ENCODE data around the gene KCNE1.

Gene KCNE1

GRCh38 chr21:34535886-34536285 lies 23.9 kb upstream of the KCNE1 start:
- no peak for DNase-seq

GRCh38 chr21:34534522-34534921 lies 22.5 kb upstream of the KCNE1 start:
- no peak for DNase-seq

DNA sequence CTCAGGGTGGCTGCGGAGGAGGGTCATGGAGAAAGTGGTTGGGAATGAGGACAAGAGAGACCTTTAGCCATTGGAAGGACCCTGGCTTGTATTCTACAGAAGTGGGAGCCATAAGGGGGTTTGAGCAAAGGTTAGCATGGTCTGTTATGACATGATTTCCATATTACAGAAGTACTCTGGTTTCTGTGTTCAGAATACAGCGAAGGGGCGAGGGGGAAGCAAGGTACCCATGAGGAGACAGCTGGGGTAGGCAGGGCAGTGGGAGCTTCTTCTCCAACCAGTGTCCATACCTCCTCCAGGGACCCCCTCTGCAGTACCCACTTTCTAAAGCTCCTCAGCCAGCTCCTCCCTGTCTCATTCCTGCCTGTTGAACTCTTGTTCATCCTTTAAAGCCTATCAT lies 21.9 kb upstream of the KCNE1 start:
- no peak for DNase-seq

GRCh38 chr21:34531399-34531798 lies 19.4 kb upstream of the KCNE1 start:
- no peak for DNase-seq

- no peak for DNase-seq
Measured at GRCh38 chr21:34530261-34530660, 18.3 kb upstream of the KCNE1 start.

GRCh38 chr21:34528131-34528561 lies 16.1 kb upstream of the KCNE1 start:
- DNase-seq: no peak

- peak; percentile 92 to 93 for DNase-seq
Measured at GRCh38 chr21:34526618-34527290, 14.7 kb upstream of the KCNE1 start.

DNA sequence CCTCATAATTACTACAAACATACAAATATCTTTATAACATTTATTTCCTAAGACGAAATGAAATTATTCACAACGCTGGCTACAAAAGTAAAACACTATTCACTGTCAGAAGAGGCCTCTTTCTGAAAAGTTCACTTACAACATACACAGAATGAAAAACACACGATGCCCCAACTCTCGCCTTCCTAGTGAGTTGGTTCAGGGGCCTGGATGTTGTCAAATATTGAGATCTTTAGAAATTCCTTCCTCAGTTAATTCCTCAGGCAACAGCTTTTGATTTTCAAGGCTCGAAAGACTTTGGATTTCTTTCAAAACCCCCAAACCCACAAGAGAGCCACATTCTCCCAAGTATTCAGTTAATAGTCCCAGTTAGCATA lies 14.2 kb upstream of the KCNE1 start:
- no peak for DNase-seq

- DNase-seq: no peak
Measured at GRCh38 chr21:34524646-34525601, 12.9 kb upstream of the KCNE1 start.

- DNase-seq: no peak
Measured at GRCh38 chr21:34523019-34523555, 11.1 kb upstream of the KCNE1 start.

GRCh38 chr21:34522284-34522683 lies 10.3 kb upstream of the KCNE1 start:
- DNase-seq: no peak

DNA sequence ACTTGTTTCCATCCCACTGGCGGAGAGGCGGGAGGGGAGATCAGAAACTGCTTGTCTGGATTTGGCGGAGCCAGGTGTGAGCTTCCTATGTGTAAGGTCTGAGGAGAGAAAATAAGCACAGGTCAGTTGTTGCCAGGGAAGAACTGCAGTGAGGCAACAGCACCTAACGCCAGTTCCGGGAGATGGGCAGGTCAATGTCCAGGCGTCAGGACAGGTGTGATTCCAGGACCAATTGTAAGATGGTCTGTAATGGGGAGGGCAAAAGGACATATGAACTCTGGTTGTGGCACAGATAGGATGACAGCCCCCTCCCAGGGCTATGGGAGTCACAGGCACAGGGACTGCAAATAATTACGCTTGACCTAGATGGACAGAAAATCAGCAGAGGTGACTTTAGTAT lies 9.6 kb upstream of the KCNE1 start:
- no peak for DNase-seq

- no peak for DNase-seq
Measured at GRCh38 chr21:34520764-34521508, 8.9 kb upstream of the KCNE1 start.

DNA sequence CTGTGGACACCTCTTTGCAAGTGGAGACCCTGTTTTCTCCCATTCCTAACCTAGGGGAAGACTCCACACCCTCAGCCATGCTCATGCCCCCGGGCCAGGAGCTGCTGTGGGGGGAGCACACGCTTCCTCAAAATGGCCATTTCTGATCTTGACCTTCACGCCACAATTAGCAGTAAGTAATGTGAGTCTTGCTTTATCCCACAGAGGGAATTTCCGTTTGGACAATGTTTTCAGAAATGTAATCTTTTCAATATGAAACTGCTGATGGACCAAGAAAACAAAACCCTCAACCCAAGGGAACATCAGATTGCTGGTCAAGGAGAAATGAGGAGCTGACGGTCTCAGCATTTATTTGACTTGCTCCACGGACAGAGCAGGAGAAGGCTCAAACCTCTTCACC lies 8.3 kb upstream of the KCNE1 start:
- DNase-seq: no peak

DNA sequence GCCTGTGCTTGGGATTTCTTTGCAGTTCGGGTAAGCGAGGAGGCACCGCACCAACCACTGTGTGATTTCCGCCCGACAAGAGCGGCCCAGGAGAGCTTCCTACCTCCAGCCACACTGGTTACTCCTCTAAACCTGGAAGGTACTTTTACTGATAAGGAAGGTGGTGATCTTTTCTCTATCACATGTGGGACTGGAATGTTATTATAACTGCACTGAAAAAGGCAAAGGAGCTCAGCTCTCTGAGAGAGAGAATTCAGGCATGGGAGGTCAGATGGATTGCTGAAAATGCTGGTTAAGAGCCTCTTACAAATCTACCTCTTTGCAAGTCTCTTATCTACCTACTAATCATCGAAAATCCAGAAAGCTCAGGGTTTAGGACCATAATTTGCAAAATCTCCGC lies 7.7 kb upstream of the KCNE1 start:
- DNase-seq: no peak

GRCh38 chr21:34519016-34519415 lies 7.0 kb upstream of the KCNE1 start:
- no peak for DNase-seq

DNA sequence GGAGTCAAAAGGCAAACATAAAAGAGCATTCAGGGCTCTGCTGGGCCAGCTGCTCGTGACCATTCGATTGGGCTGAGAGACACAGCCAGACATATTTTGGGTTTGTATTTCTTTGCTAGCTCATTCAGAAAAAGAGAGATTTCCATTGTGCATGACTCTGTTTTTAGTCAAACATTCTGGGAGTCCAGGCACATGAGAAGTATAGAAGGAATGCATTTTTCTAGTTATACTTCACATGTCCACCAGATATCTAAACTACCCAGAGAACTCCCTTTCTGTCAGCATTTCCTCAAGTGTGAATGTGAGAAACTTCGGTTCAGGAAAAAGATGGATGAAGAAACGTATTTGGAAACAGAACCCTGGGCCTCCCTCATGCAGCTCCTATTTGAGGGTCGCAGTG lies 6.3 kb upstream of the KCNE1 start:
- DNase-seq: no peak

- no peak for DNase-seq
Measured at GRCh38 chr21:34517491-34518245, 5.7 kb upstream of the KCNE1 start.

DNA sequence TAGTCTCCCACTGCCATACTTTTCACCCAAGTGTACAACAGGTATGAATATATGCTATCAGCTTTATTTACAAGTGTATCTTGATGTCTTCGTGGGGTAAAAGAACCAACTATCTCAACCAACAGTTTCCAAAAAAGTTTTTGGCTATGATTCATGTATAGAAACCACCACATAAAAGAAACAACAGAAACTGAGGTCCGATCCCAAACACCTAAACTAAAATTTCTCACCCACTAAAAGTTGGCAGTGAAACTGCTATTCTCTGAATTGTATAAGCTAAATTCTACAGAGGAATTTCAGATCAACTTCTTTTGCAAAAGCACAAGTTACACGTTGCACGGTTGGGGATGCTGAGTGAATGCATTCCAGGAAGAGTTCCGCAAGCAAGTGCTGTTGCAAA lies 5.0 kb upstream of the KCNE1 start:
- no peak for DNase-seq

GRCh38 chr21:34514576-34515115 lies 2.6 kb upstream of the KCNE1 start:
- no peak for DNase-seq

DNA sequence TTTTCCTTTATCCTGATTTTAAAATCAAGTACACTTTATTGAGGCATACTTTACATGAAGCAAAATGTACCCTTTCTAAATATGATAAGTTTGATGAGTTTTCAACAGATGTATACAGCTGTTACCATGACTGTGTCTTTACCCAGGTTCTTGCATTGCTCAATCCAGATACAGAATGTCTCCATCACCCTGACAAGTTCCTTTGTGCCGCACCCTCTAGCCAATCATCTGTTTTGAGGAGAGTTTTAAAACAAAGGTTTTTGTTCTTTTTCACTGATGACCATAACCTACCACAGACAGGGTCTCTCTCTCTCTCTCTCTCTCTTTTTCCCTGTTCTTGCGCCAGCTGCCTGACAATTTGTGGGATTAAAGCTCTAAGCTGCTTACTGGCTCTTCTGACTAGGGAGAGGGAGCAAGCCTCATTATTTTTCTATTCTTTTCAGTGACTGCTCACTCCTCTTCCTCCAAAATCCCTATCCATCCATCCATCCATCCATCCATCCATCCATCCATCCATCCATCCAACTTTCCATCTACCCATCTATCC lies 1.2 kb upstream of the KCNE1 start:
- DNase-seq: no peak

- DNase-seq: no peak
Measured at GRCh38 chr21:34511181-34511580, 829 bp downstream of the KCNE1 start.
